Keratinocyte (primary cell): ENCODE data around the gene ALG14. TPM values are rescaled to one million over a fixed set of nuclear protein-coding genes. Genes with fewer than 3 reads are reported as not detected.
A peak's percentile ranks its signal among the peaks of the same experiment; 100 is the strongest.

Experiments used
- DNase-seq: peaks from one replicate; pipeline ENCODE4 v3.0.0-alpha.2; 2011; ENCODE audit warnings: low read depth, missing footprints, low spot score
- FAIRE-seq: peaks from 2 replicates; lab custom pipeline; 2011; peaks lifted over from hg19 to GRCh38; lab: Jason Lieb, UNC
- H2AFZ ChIP-seq: 2 replicates; pipeline ENCODE4 v1.6.0; 2012; ENCODE audit warnings: low read length, control low read depth, inconsistent platforms; ENCODE audit not compliant: control insufficient read depth
- H3K27ac ChIP-seq: 2 replicates; pipeline ENCODE4 v1.5.1; 2011; ENCODE audit warnings: low read length; ENCODE audit not compliant: control insufficient read depth, insufficient read depth
- H3K27me3 ChIP-seq: 3 replicates; pipeline ENCODE4 v1.6.0; 2011; ENCODE audit warnings: low read length; ENCODE audit not compliant: control insufficient read depth, insufficient read depth; ENCODE audit errors: extremely low read depth
- H3K36me3 ChIP-seq, 2 experiments: 2 replicates in 1 of 2; 3 replicates in 1 of 2; pipeline ENCODE4 v1.5.1; 2011; ENCODE audit warnings: low read length in 2 of 2, mild to moderate bottlenecking in 1 of 2; ENCODE audit not compliant: control insufficient read depth in 2 of 2, insufficient read depth in 2 of 2; ENCODE audit errors: extremely low read depth in 1 of 2
- H3K4me1 ChIP-seq: 3 replicates; pipeline ENCODE4 v1.5.1; 2011; ENCODE audit warnings: low read length; ENCODE audit not compliant: control insufficient read depth, insufficient read depth; ENCODE audit errors: extremely low read depth
- H3K4me2 ChIP-seq: 3 replicates; pipeline ENCODE4 v1.6.0; 2011; ENCODE audit warnings: low read depth, low read length; ENCODE audit not compliant: control insufficient read depth, insufficient read depth; ENCODE audit errors: extremely low read depth
- H3K4me3 ChIP-seq, 3 experiments: fragments of 200-600 bp in 1 of 3; sonication (generic) in 1 of 3; 2 replicates in 2 of 3; 3 replicates in 1 of 3; pipeline ENCODE4 v1.5.1; 2011 to 2016; ENCODE audit warnings: low read length in 3 of 3, mild to moderate bottlenecking in 3 of 3, control low read depth in 2 of 3, inconsistent platforms in 1 of 3, low read depth in 1 of 3, mixed read lengths in 1 of 3, mixed run types in 1 of 3, moderate library complexity in 1 of 3; ENCODE audit not compliant: control insufficient read depth in 2 of 3, insufficient read depth in 2 of 3; ENCODE audit errors: extremely low read depth in 1 of 3
- H3K79me2 ChIP-seq: 2 replicates; pipeline ENCODE4 v1.6.0; 2012; ENCODE audit warnings: low read length; ENCODE audit not compliant: control insufficient read depth, insufficient read depth
- H3K9ac ChIP-seq: 3 replicates; pipeline ENCODE4 v1.6.0; 2011; ENCODE audit warnings: low read length; ENCODE audit not compliant: control insufficient read depth, insufficient read depth; ENCODE audit errors: extremely low read depth
- H3K9me1 ChIP-seq: 3 replicates; pipeline ENCODE4 v1.6.0; 2011; ENCODE audit warnings: low read length; ENCODE audit not compliant: control insufficient read depth, insufficient read depth; ENCODE audit errors: extremely low read depth
- H3K9me3 ChIP-seq: 2 replicates; pipeline ENCODE4 v1.5.1; 2012; ENCODE audit warnings: low read depth, low read length; ENCODE audit not compliant: control insufficient read depth
- H4K20me1 ChIP-seq: 3 replicates; pipeline ENCODE4 v1.6.0; 2011; ENCODE audit warnings: low read length; ENCODE audit not compliant: control insufficient read depth, insufficient read depth; ENCODE audit errors: extremely low read depth
- CTCF ChIP-seq, 3 experiments: IDR thresholded peaks in 1 of 3; conservative IDR thresholded peaks in 1 of 3; optimal IDR thresholded peaks in 1 of 3; 2 replicates in 2 of 3; 3 replicates in 1 of 3; pipeline versions ENCODE3 to v1.5.1; 2011; ENCODE audit warnings: low read length in 3 of 3, mild to moderate bottlenecking in 3 of 3, moderate library complexity in 2 of 3, control low read depth in 1 of 3, inconsistent platforms in 1 of 3; ENCODE audit not compliant: insufficient read depth in 2 of 3; ENCODE audit errors: extremely low read depth in 1 of 3
- EZH2 ChIP-seq: IDR thresholded peaks from one replicate; pipeline ENCODE4 v1.6.1; 2012; ENCODE audit warnings: inconsistent platforms, mild to moderate bottlenecking, low read length, moderate library complexity
- dilution Hi-C: fragments of 300-500 bp; cut with MboI; formaldehyde crosslinking; loops from one replicate; pipeline ENCODE4 v1.7.0; 2020; ENCODE audit warnings: low sequenced_read_pairs; ENCODE audit not compliant: extremely low pct_ligation_motif_present
- polyA plus RNA-seq, 5 experiments: library from polyadenylated mRNA; depleted of rRNA in 3 of 5; stranded (reverse) in 3 of 5; stranded (forward) in 1 of 5; unstranded in 1 of 5; fragments of >200 nt; gene quantifications; 1 replicate in 1 of 5; 2 replicates in 3 of 5; 3 replicates in 1 of 5; pipeline versions ENCODE4 v1.2.1 to v1.2.3, GENCODE V29; 2011 to 2012; ENCODE audit warnings: missing spikeins in 2 of 5, low read depth in 1 of 5, low replicate concordance in 1 of 5

ALG14 gene
- polyA plus RNA-seq, 1 donor (not counting 4 experiments of a cell fraction or from before 2014, with no cell fraction given) = 4.6 TPM

GRCh38 chr1:95086949-95087533, 14.3 kb upstream of the ALG14 start:
- Histone ChIP-seq H3K4me1 (peaks cover 6% of the 10 kb centered on the region), H3K36me3 (no peaks in the 10 kb centered on the region), H3K4me3 (no peak overlapping the region), H3K27me3 (no peaks in the 10 kb centered on the region), H3K9ac (no peak overlapping the region), H3K4me2 (peak overlapping the region; percentile 27), H4K20me1 (no peaks in the 10 kb centered on the region), H2AFZ (no peak overlapping the region), H3K9me1 (no peaks in the 10 kb centered on the region), H3K79me2 (no peaks in the 10 kb centered on the region), H3K9me3 (peaks cover 2% of the 10 kb centered on the region), H3K27ac (no peak overlapping the region)
- DNase-seq (no peak), FAIRE-seq (peak; percentile 68)
- dilution Hi-C loops = no loop called here
- TF ChIP-seq CTCF (optimal IDR thresholded peaks at IDR 0.05 in 1 of 3, IDR thresholded peaks at IDR 0.05 in 1 of 3, conservative IDR thresholded peaks at IDR 0.05 in 1 of 3; ENCODE audit: extremely low read depth in 1 of 3, insufficient read depth in 2 of 3, low read length in 3 of 3) = no peak
- no peak for TF ChIP-seq EZH2

- dilution Hi-C loops = no loop called here
- H3K27me3 ChIP-seq = no peaks in the 10 kb centered on the region
- no peak overlapping the region for H3K4me2 ChIP-seq
- DNase-seq (no peak), FAIRE-seq (no peak)
- H3K9me1 ChIP-seq = no peaks in the 10 kb centered on the region
- no peaks in the 10 kb centered on the region for H4K20me1 ChIP-seq
- H3K27ac ChIP-seq = no peak overlapping the region
- peaks cover 6% of the 10 kb centered on the region for H3K4me1 ChIP-seq
- H3K79me2 ChIP-seq = no peaks in the 10 kb centered on the region
- peaks cover 2% of the 10 kb centered on the region for H3K9me3 ChIP-seq
- TF ChIP-seq EZH2 = no peak
- no peak for TF ChIP-seq CTCF (optimal IDR thresholded peaks at IDR 0.05 in 1 of 3, IDR thresholded peaks at IDR 0.05 in 1 of 3, conservative IDR thresholded peaks at IDR 0.05 in 1 of 3; ENCODE audit: extremely low read depth in 1 of 3, insufficient read depth in 2 of 3, low read length in 3 of 3)
- H3K4me3 ChIP-seq = no peak overlapping the region
- H2AFZ ChIP-seq = no peak overlapping the region
- no peaks in the 10 kb centered on the region for H3K36me3 ChIP-seq
- no peak overlapping the region for H3K9ac ChIP-seq
Observed at GRCh38 chr1:95085376-95085775, 12.6 kb upstream of the ALG14 start.
